GM18508 (cell line): ENCODE data around the gene GPC3.

Source experiments
- ATAC-seq: cut with Tn5 transposase; IDR thresholded peaks from one replicate; pipeline ENCODE4 v1.9.1; 2021; ENCODE audit warnings: moderate number of reproducible peaks; ENCODE audit not compliant: insufficient read depth, unreplicated experiment

Gene GPC3

GRCh38 chrX:133935076-133935475, 50.3 kb downstream of the GPC3 start:
- ATAC-seq = no peak

- ATAC-seq = no peak
These were observed 52.1 kb downstream of the GPC3 start for GRCh38 chrX:133933316-133933715.

- ATAC-seq = no peak
These were observed 55.4 kb downstream of the GPC3 start for GRCh38 chrX:133929836-133930464.

- no peak for ATAC-seq
These were observed 57.0 kb downstream of the GPC3 start for GRCh38 chrX:133928365-133928764.

DNA sequence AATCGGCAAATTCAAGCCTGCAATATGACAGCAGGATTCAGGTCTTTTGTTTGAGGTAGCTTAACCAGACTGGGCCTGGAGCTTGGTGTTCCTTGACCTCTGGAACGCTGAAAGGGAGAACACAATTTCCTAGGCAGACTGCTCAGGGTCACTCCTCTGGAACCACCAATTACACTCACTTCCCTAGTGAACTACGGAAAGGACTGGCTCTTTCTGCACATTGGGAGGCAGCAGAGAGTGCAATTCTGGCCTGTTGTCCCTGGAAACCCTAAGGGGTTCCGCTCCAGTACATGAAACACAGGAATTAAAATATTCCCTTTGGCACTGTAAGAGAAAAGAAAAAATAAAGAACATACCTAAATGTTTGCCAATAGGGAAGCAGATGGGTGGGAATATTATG, 58.6 kb downstream of the GPC3 start:
- no peak for ATAC-seq

GRCh38 chrX:133926099-133926498, 59.3 kb downstream of the GPC3 start:
- ATAC-seq = no peak

GRCh38 chrX:133924548-133924947, 60.8 kb downstream of the GPC3 start:
- no peak for ATAC-seq

GRCh38 chrX:133923548-133923947, 61.8 kb downstream of the GPC3 start:
- ATAC-seq = no peak

- no peak for ATAC-seq
These were observed 62.3 kb downstream of the GPC3 start for GRCh38 chrX:133923113-133923512.

DNA sequence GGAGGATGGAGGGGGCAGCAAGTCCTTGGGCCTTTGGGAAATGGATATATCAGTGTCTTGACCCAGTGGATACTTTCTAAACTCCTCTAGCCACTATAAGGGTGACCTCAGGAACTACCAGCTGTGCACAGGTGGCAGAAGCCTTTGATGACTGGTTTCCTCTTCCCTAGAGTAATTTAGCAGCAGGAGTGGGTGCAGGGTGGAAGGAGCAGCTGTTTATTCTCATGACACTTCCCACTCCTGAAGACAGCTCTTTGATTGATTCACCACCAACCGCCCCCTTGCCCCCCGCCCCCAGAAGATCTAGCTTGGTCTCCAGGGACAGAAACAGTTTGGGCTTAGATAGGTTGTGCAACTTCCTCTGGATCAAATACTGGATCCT, 63.0 kb downstream of the GPC3 start:
- no peak for ATAC-seq

DNA sequence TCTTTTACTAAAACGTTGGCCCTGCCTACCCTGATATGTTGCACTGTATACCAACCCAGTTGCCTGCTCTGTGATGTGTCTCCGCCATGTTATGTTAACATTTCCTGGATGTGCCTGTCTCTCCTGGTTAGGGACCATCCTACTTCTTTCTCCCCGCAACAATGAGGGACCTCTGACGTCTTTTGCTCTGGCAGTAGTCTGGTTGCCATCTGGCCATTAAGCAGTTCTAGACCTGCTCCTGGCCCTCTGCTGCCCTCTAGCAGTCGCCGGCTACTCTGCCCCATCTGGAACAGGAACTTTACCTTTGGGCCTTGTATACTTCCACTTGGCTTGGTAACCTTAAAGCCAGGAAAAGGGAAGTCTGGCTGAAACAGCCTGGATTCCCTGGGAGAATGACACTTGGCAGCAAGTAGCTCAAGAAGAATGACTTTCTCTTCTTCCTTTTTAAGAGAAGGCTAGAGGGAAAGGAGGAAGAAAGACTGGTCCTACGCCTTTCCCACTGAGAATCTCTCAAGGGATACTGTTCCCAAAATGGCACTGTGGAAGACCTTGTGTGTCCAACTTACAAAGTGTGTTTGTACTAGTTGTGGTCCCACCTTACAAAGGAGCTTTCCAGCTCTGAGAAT, 63.5 kb downstream of the GPC3 start:
- no peak for ATAC-seq

DNA sequence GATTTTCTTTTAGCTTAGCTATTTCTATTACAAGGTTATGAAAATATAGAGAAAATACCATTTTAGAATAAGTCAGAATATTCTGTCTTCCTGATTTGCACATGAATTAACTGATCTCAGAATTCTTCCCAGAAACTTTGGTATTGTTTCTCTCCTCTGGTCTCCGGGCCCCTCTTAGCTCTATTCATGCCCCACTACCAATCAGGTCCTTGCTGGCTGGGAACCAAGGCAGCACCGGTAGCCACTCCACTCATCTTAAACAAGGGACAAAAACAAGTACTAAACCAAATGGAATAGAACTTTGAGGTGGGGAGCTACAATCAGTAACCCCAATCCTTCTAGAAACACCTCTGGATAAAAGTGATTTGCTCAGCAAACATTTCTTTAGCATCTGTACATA, 64.3 kb downstream of the GPC3 start:
- no peak for ATAC-seq

DNA sequence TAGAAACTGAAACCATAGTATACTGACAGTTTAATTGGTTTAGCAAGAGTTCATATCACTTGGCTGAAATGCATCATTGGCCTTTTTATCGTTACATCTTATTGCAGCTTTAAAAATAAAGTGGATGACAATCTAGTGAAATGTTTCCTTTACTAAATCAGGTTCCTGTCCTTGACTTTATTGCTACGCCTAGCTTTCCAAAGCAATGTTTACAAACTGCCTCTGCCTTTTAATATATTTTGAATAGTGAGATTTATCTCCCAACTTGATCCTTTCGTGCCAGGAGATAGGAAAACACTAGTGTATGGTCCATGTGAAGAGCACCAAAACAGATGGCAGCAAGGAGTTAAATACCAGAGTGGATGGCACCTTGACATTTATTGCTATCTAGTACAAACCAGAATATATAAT, 67.0 kb downstream of the GPC3 start:
- no peak for ATAC-seq

GRCh38 chrX:133916984-133917722, 68.2 kb downstream of the GPC3 start:
- no peak for ATAC-seq

DNA sequence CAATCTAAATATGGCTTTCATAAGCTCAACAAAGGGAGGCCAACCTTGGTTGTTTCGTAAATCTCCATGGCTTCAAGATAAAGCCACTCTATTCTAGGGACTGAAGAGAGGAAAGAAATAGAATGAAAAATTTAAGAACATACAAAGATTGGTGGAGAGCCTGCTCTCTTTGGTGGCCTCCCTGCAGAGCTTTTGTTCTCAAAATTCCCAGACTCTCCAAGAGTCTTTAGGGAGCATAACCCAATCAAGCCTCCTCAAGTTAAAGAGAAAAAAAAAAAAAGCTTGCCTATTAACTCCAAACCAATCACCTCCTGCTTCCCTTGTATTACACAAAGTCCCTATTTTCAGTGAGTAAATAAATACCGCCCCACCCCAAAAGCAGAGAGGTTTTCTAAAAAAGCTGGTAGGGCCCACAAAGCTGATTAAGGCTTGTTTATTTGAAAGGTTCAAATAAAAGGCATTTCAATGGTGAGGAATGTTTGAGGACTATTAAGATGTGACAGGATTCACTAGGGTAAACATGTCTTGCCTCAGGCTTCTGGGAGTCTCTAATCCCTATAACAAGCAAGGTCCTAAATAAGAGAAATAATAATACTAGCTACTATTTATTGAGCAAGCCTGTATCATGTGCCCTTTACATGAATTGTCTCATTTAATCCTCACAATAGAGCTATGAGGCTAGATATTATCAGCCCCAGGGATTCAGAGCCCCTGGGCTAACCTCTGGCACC, 71.6 kb downstream of the GPC3 start:
- ATAC-seq = no peak

DNA sequence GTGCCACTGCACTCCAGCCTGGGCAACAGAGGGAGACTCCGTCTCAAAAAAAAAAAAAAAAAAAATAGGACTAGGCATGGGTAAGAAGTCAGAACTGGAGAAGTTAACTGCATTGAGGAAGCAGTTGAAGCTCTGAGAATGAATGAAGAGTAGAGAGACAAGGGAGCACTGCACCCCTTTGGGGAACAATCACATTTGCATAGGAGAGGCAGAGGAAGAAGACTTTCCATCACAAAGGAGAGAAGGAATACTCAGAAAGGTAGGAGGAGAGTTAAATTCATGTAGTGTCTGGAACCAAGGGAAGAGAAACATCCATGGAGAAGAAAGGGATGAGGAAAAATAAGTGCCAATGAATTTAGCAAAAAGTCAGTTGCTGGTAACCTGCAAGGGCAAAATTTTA, 72.4 kb downstream of the GPC3 start:
- no peak for ATAC-seq

DNA sequence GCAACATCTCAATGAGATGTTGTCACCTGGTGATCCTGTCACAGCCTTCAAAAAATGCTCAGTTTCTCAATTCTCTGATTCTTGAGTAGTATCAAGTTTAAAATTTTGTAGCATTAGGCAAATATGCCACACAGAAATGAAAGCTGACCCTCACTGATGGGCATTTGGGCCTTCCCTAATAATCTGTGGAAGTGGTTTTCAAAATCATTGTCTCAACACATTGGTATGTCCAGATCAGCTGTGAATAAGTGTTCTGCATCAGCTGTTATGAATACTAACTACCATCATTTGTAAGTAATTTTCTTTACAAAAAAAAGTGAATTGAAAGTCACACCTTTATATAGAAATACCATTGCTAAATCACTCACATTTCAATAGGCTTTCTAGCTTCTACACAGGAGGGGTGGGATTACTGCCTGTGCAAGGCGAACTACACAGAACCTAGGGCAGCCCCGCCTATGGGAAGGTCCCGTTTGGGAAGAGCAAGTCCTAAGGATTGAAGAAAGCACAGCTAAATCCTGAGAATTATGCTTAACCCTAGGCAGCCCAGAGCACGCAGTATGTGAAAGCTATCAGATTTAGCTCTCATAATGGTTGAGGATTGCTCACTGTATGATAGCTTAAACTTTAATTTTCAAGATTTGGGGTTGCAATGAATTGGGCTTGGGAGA, 73.4 kb downstream of the GPC3 start:
- no peak for ATAC-seq

- ATAC-seq = no peak
These were observed 74.9 kb downstream of the GPC3 start for GRCh38 chrX:133910539-133910938.

GRCh38 chrX:133909888-133910287, 75.5 kb downstream of the GPC3 start:
- no peak for ATAC-seq

- ATAC-seq = no peak
These were observed 77.0 kb downstream of the GPC3 start for GRCh38 chrX:133908223-133908955.
